Daoy (cell line): ENCODE results near the gene SRF. TPM values are rescaled to one million over a fixed set of nuclear protein-coding genes. Genes with fewer than 3 reads are reported as not detected.

Source experiments
- DNase-seq: peaks from one replicate; pipeline ENCODE4 v3.0.0-alpha.2; 2015; ENCODE audit warnings: low read depth
- total RNA-seq: library from RNA; depleted of rRNA; stranded (reverse); fragments of >200 nt; shearing (Covaris generic); gene quantifications from 2 replicates; pipeline ENCODE4 v1.2.3, GENCODE V29; 2014; rRNA removed

The SRF gene
- total RNA-seq, 1 experiment from 2014 or later = 27.4 TPM

- DNase-seq = no peak
Observed at GRCh38 chr6:43216200-43216599, 45.1 kb downstream of the SRF start.

GRCh38 chr6:43217351-43217750 lies 46.3 kb downstream of the SRF start:
- no peak for DNase-seq

GRCh38 chr6:43219119-43219518 lies 48.0 kb downstream of the SRF start:
- DNase-seq = no peak

- no peak for DNase-seq
Observed at GRCh38 chr6:43219814-43220213, 48.7 kb downstream of the SRF start.

DNA sequence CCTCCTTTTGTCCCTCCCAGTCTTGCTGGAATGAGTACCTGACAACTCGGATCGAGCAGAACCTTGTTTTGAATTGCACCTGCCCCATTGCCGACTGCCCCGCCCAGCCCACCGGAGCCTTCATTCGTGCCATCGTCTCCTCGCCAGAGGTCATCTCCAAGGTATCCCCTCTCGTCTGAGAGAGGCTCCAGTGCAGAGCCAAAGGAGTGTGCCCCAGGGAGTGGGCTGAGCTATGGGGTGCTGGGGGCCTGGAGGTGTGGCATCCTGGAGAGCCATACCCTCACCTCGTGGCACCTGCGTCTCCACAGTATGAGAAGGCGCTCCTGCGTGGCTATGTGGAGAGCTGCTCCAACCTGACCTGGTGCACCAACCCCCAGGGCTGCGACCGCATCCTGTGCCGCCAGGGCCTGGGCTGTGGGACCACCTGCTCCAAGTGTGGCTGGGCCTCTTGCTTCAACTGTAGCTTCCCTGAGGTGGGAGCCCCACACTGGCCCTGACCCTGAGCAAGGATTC lies 49.4 kb downstream of the SRF start:
- DNase-seq = no peak

- no peak for DNase-seq
Observed at GRCh38 chr6:43221046-43221972, 50.2 kb downstream of the SRF start.

DNA sequence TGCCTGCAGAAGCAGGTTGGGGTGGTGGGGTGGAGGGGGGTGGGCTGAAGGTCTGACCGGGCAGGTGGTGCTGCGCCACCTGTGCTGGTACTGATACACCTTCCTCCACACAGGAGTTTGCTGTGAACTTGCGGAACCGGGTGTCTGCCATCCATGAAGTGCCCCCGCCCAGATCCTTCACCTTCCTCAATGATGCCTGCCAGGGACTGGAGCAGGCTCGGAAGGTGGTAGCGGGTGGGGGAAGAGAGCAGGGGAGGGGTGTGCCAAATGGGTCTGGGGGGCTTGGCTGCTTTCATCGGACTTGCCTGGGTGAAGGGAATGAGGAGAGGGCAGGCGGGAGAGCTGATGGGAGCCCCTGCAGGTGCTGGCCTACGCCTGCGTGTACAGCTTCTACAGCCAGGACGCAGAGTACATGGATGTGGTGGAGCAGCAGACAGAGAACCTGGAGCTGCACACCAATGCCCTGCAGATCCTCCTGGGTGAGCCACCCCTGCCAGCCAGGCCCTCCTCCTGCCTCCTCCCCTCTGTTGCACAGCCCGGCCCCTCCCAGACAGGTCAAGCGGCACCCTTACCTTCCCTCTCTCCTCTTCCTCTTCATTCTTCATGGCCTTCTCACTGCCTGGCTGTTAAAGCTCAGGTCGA lies 51.5 kb downstream of the SRF start:
- DNase-seq = no peak

- DNase-seq = no peak
Observed at GRCh38 chr6:43223175-43223574, 52.1 kb downstream of the SRF start.

DNA sequence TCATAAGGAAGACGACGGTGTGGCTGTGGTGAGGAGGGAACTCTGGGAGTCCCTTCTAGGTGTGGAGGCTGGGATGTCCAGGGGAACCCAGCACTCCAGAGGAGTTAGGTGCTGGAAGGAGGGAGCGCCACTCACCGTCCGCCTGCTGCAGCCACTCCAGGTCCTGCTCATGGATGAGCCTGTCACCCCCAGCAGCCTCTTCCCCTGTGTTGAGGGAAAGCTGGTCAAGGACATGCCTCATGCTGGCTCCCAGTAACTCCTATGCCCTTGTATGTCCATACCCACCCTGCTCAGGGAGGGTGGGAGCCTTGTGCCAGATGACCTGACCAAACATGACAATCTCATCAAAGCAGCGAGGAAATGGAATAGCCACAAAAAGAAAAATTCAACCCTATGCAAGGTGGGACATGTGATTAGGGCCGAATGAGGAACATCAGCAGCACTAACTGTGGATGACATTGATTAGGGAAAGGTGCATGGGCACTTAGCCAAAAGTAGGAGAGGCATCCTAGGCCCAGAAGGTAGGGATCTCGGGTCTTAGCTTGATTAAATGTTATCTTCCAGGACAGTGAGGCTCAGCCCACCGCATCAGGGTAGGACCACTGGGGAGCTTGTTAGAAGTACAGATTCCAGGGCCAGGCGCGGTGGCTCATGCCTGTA lies 55.3 kb downstream of the SRF start:
- no peak for DNase-seq

DNA sequence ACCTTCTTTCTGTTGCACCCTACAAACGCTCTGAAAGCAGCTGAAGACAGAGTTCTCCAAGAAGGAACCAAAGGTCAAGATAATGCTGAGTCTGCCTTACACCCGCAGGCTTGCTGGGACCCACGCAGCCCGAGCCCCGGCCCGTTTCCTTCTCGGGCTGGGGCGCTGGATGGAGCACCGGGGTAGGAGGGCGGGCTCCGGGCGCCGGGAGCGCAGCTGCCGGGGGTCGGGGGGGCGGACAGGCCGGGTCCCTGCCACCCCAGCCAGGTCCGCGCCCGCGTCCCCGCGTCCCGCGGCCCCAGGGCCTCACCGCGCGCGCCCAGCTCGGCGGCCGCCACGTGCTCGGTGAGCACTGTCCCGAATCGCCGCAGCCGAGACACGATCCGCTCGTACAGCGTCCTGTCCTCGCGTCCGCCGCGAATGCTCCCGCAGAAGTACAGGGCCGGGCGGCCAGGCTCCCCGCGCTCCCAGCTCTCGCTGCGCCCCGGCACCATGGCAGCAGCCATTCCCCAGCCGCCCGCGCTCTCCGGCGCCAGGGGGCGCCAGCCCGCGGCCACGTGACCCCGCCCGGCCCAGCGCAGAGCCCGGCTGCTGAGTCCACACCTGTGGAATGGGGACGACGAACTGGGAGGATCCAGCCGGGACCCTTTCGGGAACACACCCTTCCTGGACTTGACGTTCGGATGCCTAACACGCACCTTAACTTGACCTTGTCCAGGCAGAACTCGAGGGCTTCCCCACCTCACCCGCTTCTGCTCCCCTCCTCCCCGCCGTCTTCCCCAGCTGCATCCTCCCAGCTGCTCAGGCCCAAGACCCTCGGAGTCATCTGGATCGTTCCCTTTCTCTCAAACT lies 58.1 kb downstream of the SRF start, which contains the start of gene DNPH1:
TSS of gene DNPH1 (minus strand) at position 531 of the 852 bp plus-strand sequence. CDS start at position 506, 25 bp downstream.
- peak; percentile 84 for DNase-seq

- DNase-seq = no peak
Observed at GRCh38 chr6:43229803-43230620, 58.9 kb downstream of the SRF start.

DNA sequence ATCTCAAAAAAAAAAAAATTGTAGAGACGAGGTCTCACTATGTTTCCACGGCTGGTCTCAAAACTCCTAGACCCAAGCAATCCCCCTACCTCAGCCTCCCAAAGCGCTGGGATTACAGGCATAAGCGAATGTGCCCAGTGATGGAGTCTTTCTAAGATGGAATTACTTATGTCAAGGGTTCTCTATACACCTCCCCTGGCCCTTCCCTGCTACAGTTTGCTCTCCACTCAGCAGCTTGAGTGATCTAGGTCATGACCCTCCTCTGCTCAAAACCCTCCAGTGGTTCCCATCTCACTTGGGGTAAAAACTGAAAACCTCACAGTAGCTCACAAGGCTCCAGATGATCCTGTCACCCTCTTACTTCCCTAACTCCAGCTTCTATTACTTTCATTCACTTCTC lies 60.0 kb downstream of the SRF start:
- no peak for DNase-seq

Other genes starting within 250 kb of the SRF start
- 33.4 and 45.0 TPM in 2 replicates for gene CNPY3, start 241.8 kb upstream of the SRF start, total RNA-seq
- gene GNMT, start 210.5 kb upstream of the SRF start, total RNA-seq = 1.5 TPM in 1 of 2 replicates, not detected in the other
- 74.1 and 88.3 TPM in 2 replicates for gene PEX6, start 192.1 kb upstream of the SRF start, total RNA-seq
- 63.0 and 73.4 TPM in 2 replicates for gene PPP2R5D, start 186.7 kb upstream of the SRF start, total RNA-seq
- gene MEA1, start 157.3 kb upstream of the SRF start, total RNA-seq = 149 and 167 TPM in 2 replicates
- gene KLHDC3, start 157.0 kb upstream of the SRF start, total RNA-seq = 80.9 and 93.8 TPM in 2 replicates
- 188 and 208 TPM in 2 replicates for gene RRP36, start 149.6 kb upstream of the SRF start, total RNA-seq
- gene CUL7, start 117.4 kb upstream of the SRF start, total RNA-seq = 24.2 and 28.4 TPM in 2 replicates
- gene MRPL2, start 111.8 kb upstream of the SRF start, total RNA-seq = 51.3 and 57.0 TPM in 2 replicates
- 14.8 and 18.9 TPM in 2 replicates for gene KLC4, start 111.6 kb upstream of the SRF start, total RNA-seq
- gene PTK7, start 95.0 kb upstream of the SRF start, total RNA-seq = 59.8 and 61.8 TPM in 2 replicates
- 23.7 and 26.9 TPM in 2 replicates for gene CUL9, start 10.9 kb downstream of the SRF start, total RNA-seq
- gene DNPH1, start 58.2 kb downstream of the SRF start, total RNA-seq = 57.3 and 66.3 TPM in 2 replicates
- 0.30 TPM in 1 of 2 replicates, not detected in the other for gene TTBK1, start 72.2 kb downstream of the SRF start, total RNA-seq
- not detected in 2 replicates for gene SLC22A7, start 127.0 kb downstream of the SRF start, total RNA-seq
- 0.34 TPM in 1 of 2 replicates, not detected in the other for gene CRIP3, start 137.6 kb downstream of the SRF start, total RNA-seq
- 6.7 and 7.8 TPM in 2 replicates for gene ZNF318, start 198.4 kb downstream of the SRF start, total RNA-seq